ENCODE results near the gene MUC3A.
"Not testable (repeated sequence)": the region's sequence is repeated elsewhere in the genome, so short reads cannot be mapped to it uniquely, and the experiment has no call there.

The MUC3A gene

GRCh38 chr7:100991631-100992030 is 42.3 kb downstream of the MUC3A start (continued):
- TF ChIP-seq PRDM1 (tag by site-specific recombination; IDR thresholded peaks at IDR 0.05) = no peak
- TF ChIP-seq GLI2 (tag by site-specific recombination; IDR thresholded peaks at IDR 0.05; ENCODE audit: borderline replicate concordance, low read depth) = no peak
- TF ChIP-seq, protein P1, sequence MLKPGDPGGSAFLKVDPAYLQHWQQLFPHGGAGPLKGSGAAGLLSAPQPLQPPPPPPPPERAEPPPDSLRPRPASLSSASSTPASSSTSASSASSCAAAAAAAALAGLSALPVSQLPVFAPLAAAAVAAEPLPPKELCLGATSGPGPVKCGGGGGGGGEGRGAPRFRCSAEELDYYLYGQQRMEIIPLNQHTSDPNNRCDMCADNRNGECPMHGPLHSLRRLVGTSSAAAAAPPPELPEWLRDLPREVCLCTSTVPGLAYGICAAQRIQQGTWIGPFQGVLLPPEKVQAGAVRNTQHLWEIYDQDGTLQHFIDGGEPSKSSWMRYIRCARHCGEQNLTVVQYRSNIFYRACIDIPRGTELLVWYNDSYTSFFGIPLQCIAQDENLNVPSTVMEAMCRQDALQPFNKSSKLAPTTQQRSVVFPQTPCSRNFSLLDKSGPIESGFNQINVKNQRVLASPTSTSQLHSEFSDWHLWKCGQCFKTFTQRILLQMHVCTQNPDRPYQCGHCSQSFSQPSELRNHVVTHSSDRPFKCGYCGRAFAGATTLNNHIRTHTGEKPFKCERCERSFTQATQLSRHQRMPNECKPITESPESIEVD (tag by site-specific recombination; IDR thresholded peaks at IDR 0.05) = no peak
- TF ChIP-seq, protein P2, sequence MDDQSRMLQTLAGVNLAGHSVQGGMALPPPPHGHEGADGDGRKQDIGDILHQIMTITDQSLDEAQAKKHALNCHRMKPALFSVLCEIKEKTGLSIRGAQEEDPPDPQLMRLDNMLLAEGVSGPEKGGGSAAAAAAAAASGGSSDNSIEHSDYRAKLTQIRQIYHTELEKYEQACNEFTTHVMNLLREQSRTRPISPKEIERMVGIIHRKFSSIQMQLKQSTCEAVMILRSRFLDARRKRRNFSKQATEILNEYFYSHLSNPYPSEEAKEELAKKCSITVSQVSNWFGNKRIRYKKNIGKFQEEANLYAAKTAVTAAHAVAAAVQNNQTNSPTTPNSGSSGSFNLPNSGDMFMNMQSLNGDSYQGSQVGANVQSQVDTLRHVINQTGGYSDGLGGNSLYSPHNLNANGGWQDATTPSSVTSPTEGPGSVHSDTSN (CRISPR knock-in tag; IDR thresholded peaks at IDR 0.05) = no peak
- no peak for TF ChIP-seq ZNF626 (tag by site-specific recombination; IDR thresholded peaks at IDR 0.05)
- no peak for TF ChIP-seq SP3 (tag by site-specific recombination; IDR thresholded peaks at IDR 0.05)
- TF ChIP-seq, protein P3, sequence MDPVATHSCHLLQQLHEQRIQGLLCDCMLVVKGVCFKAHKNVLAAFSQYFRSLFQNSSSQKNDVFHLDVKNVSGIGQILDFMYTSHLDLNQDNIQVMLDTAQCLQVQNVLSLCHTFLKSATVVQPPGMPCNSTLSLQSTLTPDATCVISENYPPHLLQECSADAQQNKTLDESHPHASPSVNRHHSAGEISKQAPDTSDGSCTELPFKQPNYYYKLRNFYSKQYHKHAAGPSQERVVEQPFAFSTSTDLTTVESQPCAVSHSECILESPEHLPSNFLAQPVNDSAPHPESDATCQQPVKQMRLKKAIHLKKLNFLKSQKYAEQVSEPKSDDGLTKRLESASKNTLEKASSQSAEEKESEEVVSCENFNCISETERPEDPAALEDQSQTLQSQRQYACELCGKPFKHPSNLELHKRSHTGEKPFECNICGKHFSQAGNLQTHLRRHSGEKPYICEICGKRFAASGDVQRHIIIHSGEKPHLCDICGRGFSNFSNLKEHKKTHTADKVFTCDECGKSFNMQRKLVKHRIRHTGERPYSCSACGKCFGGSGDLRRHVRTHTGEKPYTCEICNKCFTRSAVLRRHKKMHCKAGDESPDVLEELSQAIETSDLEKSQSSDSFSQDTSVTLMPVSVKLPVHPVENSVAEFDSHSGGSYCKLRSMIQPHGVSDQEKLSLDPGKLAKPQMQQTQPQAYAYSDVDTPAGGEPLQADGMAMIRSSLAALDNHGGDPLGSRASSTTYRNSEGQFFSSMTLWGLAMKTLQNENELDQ (tag by site-specific recombination; IDR thresholded peaks at IDR 0.05; ENCODE audit: low read depth) = no peak
- no peak for TF ChIP-seq ZNF660 (tag by site-specific recombination; IDR thresholded peaks at IDR 0.05)

- H3K4me1 ChIP-seq (ENCODE audit: control insufficient read depth, insufficient read depth, low read length); POLR2A ChIA-PET; H3K4me3 ChIP-seq (ENCODE audit: low read depth, low read length); H3K36me3 ChIP-seq (ENCODE audit: control insufficient read depth in 2 of 2, insufficient read depth in 1 of 2, low read length in 2 of 2); H3K27ac ChIP-seq (ENCODE audit: extremely low read depth, low read depth, low read length); H3K9me3 ChIP-seq (ENCODE audit: control insufficient read depth, insufficient read depth, low read depth, low read length): not testable (repeated sequence)
- CTCF ChIA-PET = interaction anchor here (0.6 kb wide), 1 partner anchor 86 kb away, joined by 3 read pairs; no protein-coding TSS in a partner anchor
Observed at GRCh38 chr7:100992280-100992679, 42.9 kb downstream of the MUC3A start.

DNA sequence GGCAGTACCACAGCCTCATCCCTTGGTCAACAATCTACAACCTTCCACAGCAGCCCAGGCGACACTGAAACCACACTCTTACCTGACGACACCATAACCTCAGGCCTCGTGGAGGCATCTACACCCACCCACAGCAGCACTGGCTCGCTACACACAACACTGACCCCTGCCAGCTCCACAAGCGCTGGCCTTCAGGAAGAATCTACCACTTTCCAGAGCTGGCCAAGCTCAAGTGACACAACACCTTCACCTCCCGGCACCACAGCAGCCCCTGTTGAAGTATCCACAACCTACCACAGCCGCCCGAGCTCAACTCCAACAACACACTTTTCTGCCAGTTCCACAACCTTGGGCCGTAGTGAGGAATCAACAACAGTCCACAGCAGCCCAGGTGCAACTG is 45.3 kb downstream of the MUC3A start:
- H3K4me3 ChIP-seq (ENCODE audit: low read depth, low read length); CTCF ChIA-PET: not testable (repeated sequence)

GRCh38 chr7:100998530-100998929 is 49.2 kb downstream of the MUC3A start:
- CTCF ChIA-PET; H3K36me3 ChIP-seq (ENCODE audit: control insufficient read depth in 2 of 2, insufficient read depth in 1 of 2, low read length in 2 of 2); H3K4me1 ChIP-seq (ENCODE audit: control insufficient read depth, insufficient read depth, low read length); H3K4me3 ChIP-seq (ENCODE audit: low read depth, low read length); H3K9me3 ChIP-seq (ENCODE audit: control insufficient read depth, insufficient read depth, low read depth, low read length); POLR2A ChIA-PET; H3K27ac ChIP-seq (ENCODE audit: extremely low read depth, low read depth, low read length): not testable (repeated sequence)

More for the DNA sequence above, 45.3 kb downstream of the MUC3A start:
- POLR2A ChIA-PET; H3K4me1 ChIP-seq (ENCODE audit: control insufficient read depth, insufficient read depth, low read length); H3K36me3 ChIP-seq (ENCODE audit: control insufficient read depth in 2 of 2, insufficient read depth in 1 of 2, low read length in 2 of 2); H3K9me3 ChIP-seq (ENCODE audit: control insufficient read depth, insufficient read depth, low read depth, low read length); H3K27ac ChIP-seq (ENCODE audit: extremely low read depth, low read depth, low read length): not testable (repeated sequence)

DNA sequence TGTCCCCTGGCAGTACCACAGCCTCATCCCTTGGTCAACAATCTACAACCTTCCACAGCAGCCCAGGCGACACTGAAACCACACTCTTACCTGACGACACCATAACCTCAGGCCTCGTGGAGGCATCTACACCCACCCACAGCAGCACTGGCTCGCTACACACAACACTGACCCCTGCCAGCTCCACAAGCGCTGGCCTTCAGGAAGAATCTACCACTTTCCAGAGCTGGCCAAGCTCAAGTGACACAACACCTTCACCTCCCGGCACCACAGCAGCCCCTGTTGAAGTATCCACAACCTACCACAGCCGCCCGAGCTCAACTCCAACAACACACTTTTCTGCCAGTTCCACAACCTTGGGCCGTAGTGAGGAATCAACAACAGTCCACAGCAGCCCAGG is 50.0 kb downstream of the MUC3A start:
- H3K4me3 ChIP-seq (ENCODE audit: low read depth, low read length); H3K27ac ChIP-seq (ENCODE audit: extremely low read depth, low read depth, low read length); H3K4me1 ChIP-seq (ENCODE audit: control insufficient read depth, insufficient read depth, low read length); POLR2A ChIA-PET; H3K9me3 ChIP-seq (ENCODE audit: control insufficient read depth, insufficient read depth, low read depth, low read length); H3K36me3 ChIP-seq (ENCODE audit: control insufficient read depth in 2 of 2, insufficient read depth in 1 of 2, low read length in 2 of 2); CTCF ChIA-PET: not testable (repeated sequence)

DNA sequence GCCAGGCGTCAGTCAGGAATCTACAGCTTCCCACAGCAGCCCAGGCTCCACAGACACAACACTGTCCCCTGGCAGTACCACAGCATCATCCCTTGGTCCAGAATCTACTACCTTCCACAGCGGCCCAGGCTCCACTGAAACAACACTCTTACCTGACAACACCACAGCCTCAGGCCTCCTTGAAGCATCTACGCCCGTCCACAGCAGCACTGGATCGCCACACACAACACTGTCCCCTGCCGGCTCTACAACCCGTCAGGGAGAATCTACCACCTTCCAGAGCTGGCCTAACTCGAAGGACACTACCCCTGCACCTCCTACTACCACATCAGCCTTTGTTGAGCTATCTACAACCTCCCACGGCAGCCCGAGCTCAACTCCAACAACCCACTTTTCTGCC is 50.7 kb downstream of the MUC3A start:
- not testable (repeated sequence) for H3K36me3 ChIP-seq (ENCODE audit: control insufficient read depth in 2 of 2, insufficient read depth in 1 of 2, low read length in 2 of 2)

DNA sequence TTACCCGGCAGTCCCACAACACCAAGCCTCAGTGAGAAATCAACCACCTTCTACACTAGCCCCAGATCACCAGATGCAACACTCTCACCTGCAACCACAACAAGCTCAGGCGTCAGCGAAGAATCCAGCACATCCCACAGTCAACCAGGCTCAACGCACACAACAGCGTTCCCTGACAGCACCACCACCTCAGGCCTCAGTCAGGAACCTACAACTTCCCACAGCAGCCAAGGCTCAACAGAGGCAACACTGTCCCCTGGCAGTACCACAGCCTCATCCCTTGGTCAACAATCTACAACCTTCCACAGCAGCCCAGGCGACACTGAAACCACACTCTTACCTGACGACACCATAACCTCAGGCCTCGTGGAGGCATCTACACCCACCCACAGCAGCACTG is 53.0 kb downstream of the MUC3A start:
- H3K4me3 ChIP-seq (ENCODE audit: low read depth, low read length); POLR2A ChIA-PET; H3K36me3 ChIP-seq (ENCODE audit: control insufficient read depth in 2 of 2, insufficient read depth in 1 of 2, low read length in 2 of 2); CTCF ChIA-PET; H3K9me3 ChIP-seq (ENCODE audit: control insufficient read depth, insufficient read depth, low read depth, low read length); H3K4me1 ChIP-seq (ENCODE audit: control insufficient read depth, insufficient read depth, low read length); H3K27ac ChIP-seq (ENCODE audit: extremely low read depth, low read depth, low read length): not testable (repeated sequence)

More for the DNA sequence above, 50.7 kb downstream of the MUC3A start:
- H3K9me3 ChIP-seq (ENCODE audit: control insufficient read depth, insufficient read depth, low read depth, low read length); H3K4me3 ChIP-seq (ENCODE audit: low read depth, low read length); H3K4me1 ChIP-seq (ENCODE audit: control insufficient read depth, insufficient read depth, low read length); H3K27ac ChIP-seq (ENCODE audit: extremely low read depth, low read depth, low read length); CTCF ChIA-PET; POLR2A ChIA-PET: not testable (repeated sequence)

All from HEK293 (cell line).